ENCODE measurements around the gene ALDOA. TPM values are rescaled to one million over a fixed set of nuclear protein-coding genes. Genes with fewer than 3 reads are reported as not detected.

The ALDOA gene
- total and polyA plus RNA-seq, 9 of the 15 experiments (the other 6 are each of a cell fraction or from before 2014, with no cell fraction given), result 311 to 2,224 (median 1,293) TPM

- TF ChIP-seq, protein P1, sequence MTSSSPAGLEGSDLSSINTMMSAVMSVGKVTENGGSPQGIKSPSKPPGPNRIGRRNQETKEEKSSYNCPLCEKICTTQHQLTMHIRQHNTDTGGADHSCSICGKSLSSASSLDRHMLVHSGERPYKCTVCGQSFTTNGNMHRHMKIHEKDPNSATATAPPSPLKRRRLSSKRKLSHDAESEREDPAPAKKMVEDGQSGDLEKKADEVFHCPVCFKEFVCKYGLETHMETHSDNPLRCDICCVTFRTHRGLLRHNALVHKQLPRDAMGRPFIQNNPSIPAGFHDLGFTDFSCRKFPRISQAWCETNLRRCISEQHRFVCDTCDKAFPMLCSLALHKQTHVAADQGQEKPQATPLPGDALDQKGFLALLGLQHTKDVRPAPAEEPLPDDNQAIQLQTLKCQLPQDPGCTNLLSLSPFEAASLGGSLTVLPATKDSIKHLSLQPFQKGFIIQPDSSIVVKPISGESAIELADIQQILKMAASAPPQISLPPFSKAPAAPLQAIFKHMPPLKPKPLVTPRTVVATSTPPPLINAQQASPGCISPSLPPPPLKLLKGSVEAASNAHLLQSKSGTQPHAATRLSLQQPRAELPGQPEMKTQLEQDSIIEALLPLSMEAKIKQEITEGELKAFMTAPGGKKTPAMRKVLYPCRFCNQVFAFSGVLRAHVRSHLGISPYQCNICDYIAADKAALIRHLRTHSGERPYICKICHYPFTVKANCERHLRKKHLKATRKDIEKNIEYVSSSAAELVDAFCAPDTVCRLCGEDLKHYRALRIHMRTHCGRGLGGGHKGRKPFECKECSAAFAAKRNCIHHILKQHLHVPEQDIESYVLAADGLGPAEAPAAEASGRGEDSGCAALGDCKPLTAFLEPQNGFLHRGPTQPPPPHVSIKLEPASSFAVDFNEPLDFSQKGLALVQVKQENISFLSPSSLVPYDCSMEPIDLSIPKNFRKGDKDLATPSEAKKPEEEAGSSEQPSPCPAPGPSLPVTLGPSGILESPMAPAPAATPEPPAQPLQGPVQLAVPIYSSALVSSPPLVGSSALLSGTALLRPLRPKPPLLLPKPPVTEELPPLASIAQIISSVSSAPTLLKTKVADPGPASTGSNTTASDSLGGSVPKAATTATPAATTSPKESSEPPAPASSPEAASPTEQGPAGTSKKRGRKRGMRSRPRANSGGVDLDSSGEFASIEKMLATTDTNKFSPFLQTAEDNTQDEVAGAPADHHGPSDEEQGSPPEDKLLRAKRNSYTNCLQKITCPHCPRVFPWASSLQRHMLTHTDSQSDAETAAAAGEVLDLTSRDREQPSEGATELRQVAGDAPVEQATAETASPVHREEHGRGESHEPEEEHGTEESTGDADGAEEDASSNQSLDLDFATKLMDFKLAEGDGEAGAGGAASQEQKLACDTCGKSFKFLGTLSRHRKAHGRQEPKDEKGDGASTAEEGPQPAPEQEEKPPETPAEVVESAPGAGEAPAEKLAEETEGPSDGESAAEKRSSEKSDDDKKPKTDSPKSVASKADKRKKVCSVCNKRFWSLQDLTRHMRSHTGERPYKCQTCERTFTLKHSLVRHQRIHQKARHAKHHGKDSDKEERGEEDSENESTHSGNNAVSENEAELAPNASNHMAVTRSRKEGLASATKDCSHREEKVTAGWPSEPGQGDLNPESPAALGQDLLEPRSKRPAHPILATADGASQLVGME (CRISPR knock-in tag; IDR thresholded peaks at IDR 0.05), result no peak
- TF ChIP-seq HDAC8 (tag; IDR thresholded peaks at IDR 0.05), result no peak
- peak; percentile 96 for TF ChIP-seq TAF1 (IDR thresholded peaks at IDR 0.05; ENCODE audit: control insufficient read depth, extremely low read depth, insufficient read depth, low read length, severe bottlenecking)
- TF ChIP-seq SRSF1 (IDR thresholded peaks at IDR 0.05; ENCODE audit: low read depth, low read length), result no peak
- no peak for TF ChIP-seq XRCC4 (IDR thresholded peaks at IDR 0.05; ENCODE audit: extremely low read depth, insufficient read depth, insufficient read length)
- TF ChIP-seq ILK (tag; IDR thresholded peaks at IDR 0.05; ENCODE audit: borderline replicate concordance, low read depth), result no peak
- TF ChIP-seq TAF7 (tag; IDR thresholded peaks at IDR 0.05), result peak; percentile 48; the same call in 1 of the 2 replicates
- TF ChIP-seq C11orf30 (IDR thresholded peaks at IDR 0.05; ENCODE audit: low read depth), result peak; percentile 90
- TF ChIP-seq DIDO1 (tag; IDR thresholded peaks at IDR 0.05; ENCODE audit: low read depth), result no peak
- TF ChIP-seq FOXK1 (CRISPR knock-in tag; IDR thresholded peaks at IDR 0.05; ENCODE audit: borderline replicate concordance), result no peak
- peak; percentile 80 for TF ChIP-seq PHF20 (IDR thresholded peaks at IDR 0.05; ENCODE audit: partially characterized antibody)
- peak; percentile 37; the same call in 1 of the 2 replicates for TF ChIP-seq NBN (IDR thresholded peaks at IDR 0.05; ENCODE audit: low read depth)
- TF ChIP-seq TBL1XR1 (IDR thresholded peaks at IDR 0.05; ENCODE audit: low read length in 2 of 2), result 0 out of 4 replicates have a peak, but pooled peaks of 1 of the 2 experiments have one; percentile 17
- no peak for TF ChIP-seq RB1 (IDR thresholded peaks at IDR 0.05; ENCODE audit: low read depth)
- 0 out of 2 replicates have a peak, but pooled peaks have one; percentile 0 for TF ChIP-seq ZNF395 (CRISPR knock-in tag; IDR thresholded peaks at IDR 0.05)
- TF ChIP-seq ESRRA (IDR thresholded peaks at IDR 0.05; ENCODE audit: borderline replicate concordance, low read depth), result peak; percentile 57
- TF ChIP-seq GATA2 (CRISPR knock-in tag; IDR thresholded peaks at IDR 0.05), result no peak
- TF ChIP-seq EWSR1 (IDR thresholded peaks at IDR 0.05; ENCODE audit: borderline replicate concordance, low read depth, partially characterized antibody), result no peak
- TF ChIP-seq SIX5 (IDR thresholded peaks at IDR 0.05; ENCODE audit: borderline replicate concordance in 1 of 2, insufficient read depth in 1 of 2, low read depth in 1 of 2, low read length in 2 of 2), result 0 out of 4 replicates have a peak, but pooled peaks of 1 of the 2 experiments have one; percentile 7
- peak in 1 of 2 experiments; percentile 2; a peak in 1 of 4 replicates for TF ChIP-seq FOXA3 (CRISPR knock-in tag; conservative IDR thresholded peaks at IDR 0.05 in 1 of 2, IDR thresholded peaks at IDR 0.05 in 1 of 2)
Measured at GRCh38 chr16:30075503-30076275, 10.1 kb downstream of the ALDOA start, which contains the start of gene PPP4C (continued).

Data from K562 (cell line).